H1 (cell line): ENCODE data around the gene STX10. TPM values are rescaled to one million over a fixed set of nuclear protein-coding genes. Genes with fewer than 3 reads are reported as not detected.

Experiments used
- CTCF ChIA-PET: fragments of 300-600 bp; sonication (Branson Sonifier 250); formaldehyde crosslinking; loops from one replicate; lab custom pipeline; 2021; ENCODE audit not compliant: partially characterized antibody; lab: Charles Lee
- POLR2A ChIA-PET: fragments of 300-600 bp; sonication (Branson Sonifier 250); formaldehyde crosslinking; loops from one replicate; lab custom pipeline; 2021; ENCODE audit warnings: inconsistent platforms; ENCODE audit not compliant: partially characterized antibody; lab: Charles Lee
- DNase-seq, 2 experiments: peaks; one replicate each; pipeline versions ENCODE4 v3.0.0 to v3.0.0-alpha.2; 2010 to 2022; ENCODE audit warnings: low spot score in 2 of 2, low read depth in 1 of 2, mixed read lengths in 1 of 2
- FAIRE-seq: peaks from 2 replicates; lab custom pipeline; 2011; peaks lifted over from hg19 to GRCh38; lab: Jason Lieb, UNC
- H2AFZ ChIP-seq: 2 replicates; pipeline ENCODE4 v1.8.1; 2012; ENCODE audit warnings: low read length, inconsistent platforms
- H2AK5ac ChIP-seq: 2 replicates; pipeline ENCODE4 v1.6.1; 2013; ENCODE audit warnings: low read depth, low read length
- H2BK120ac ChIP-seq: replicated peaks from 2 replicates; pipeline ENCODE3; 2013; ENCODE audit warnings: low read depth, low read length, inconsistent platforms
- H2BK12ac ChIP-seq: 2 replicates; pipeline ENCODE4 v1.6.1; 2013; ENCODE audit warnings: low read depth, low read length
- H2BK15ac ChIP-seq: 2 replicates; pipeline ENCODE4 v1.6.1; 2013; ENCODE audit warnings: low read length
- H2BK20ac ChIP-seq: 2 replicates; pipeline ENCODE4 v1.6.1; 2013; ENCODE audit warnings: low read length
- H2BK5ac ChIP-seq: 2 replicates; pipeline ENCODE4 v1.6.1; 2013; ENCODE audit warnings: low read depth, low read length
- H3K14ac ChIP-seq: 2 replicates; pipeline ENCODE4 v1.6.1; 2013; ENCODE audit warnings: inconsistent platforms; ENCODE audit not compliant: insufficient read length
- H3K18ac ChIP-seq: 2 replicates; pipeline ENCODE4 v1.6.1; 2013; ENCODE audit warnings: low read length; ENCODE audit errors: extremely low read depth
- H3K23ac ChIP-seq: 2 replicates; pipeline ENCODE4 v1.6.1; 2013; ENCODE audit warnings: inconsistent platforms; ENCODE audit not compliant: insufficient read length
- H3K23me2 ChIP-seq: 2 replicates; pipeline ENCODE4 v1.6.1; 2013; ENCODE audit warnings: low read depth, low read length
- H3K27ac ChIP-seq: 2 replicates; pipeline ENCODE4 v1.6.1; 2011; ENCODE audit warnings: low read depth, low read length, inconsistent platforms
- H3K27me3 ChIP-seq, 4 experiments: replicated peaks in 1 of 4; 1 replicate in 1 of 4; 2 replicates in 3 of 4; pipeline versions ENCODE4 v1.6.1 to v1.8.1; 2011 to 2013; ENCODE audit warnings: low read length in 3 of 4, mild to moderate bottlenecking in 3 of 4, inconsistent platforms in 2 of 4, mixed read lengths in 2 of 4, moderate library complexity in 1 of 4; ENCODE audit not compliant: control insufficient read depth in 3 of 4, insufficient read depth in 3 of 4; ENCODE audit errors: extremely low read depth in 1 of 4
- H3K36me3 ChIP-seq, 4 experiments: 2 replicates each; pipeline versions ENCODE4 v1.6.1 to v1.8.1; 2011 to 2013; ENCODE audit warnings: mild to moderate bottlenecking in 4 of 4, low read length in 3 of 4, moderate library complexity in 2 of 4, control low read depth in 1 of 4, inconsistent platforms in 1 of 4; ENCODE audit not compliant: insufficient read depth in 4 of 4, control insufficient read depth in 2 of 4
- H3K4ac ChIP-seq: replicated peaks from 2 replicates; pipeline ENCODE3; 2013; ENCODE audit warnings: low read length, low read depth, mixed read lengths, inconsistent platforms; ENCODE audit not compliant: insufficient read length
- H3K4me1 ChIP-seq, 4 experiments: replicated peaks in 1 of 4; 1 replicate in 1 of 4; 2 replicates in 3 of 4; pipeline versions ENCODE4 v1.6.1 to v1.8.1; 2011 to 2013; ENCODE audit warnings: low read length in 3 of 4, inconsistent platforms in 2 of 4, mixed read lengths in 1 of 4; ENCODE audit not compliant: insufficient read depth in 4 of 4, control insufficient read depth in 3 of 4
- H3K4me2 ChIP-seq, 2 experiments: 2 replicates each; pipeline versions ENCODE4 v1.6.1 to v1.8.1; 2011 to 2013; ENCODE audit warnings: low read depth in 2 of 2, low read length in 2 of 2, control low read depth in 1 of 2, inconsistent platforms in 1 of 2, mild to moderate bottlenecking in 1 of 2; ENCODE audit not compliant: insufficient read depth in 1 of 2
- H3K4me3 ChIP-seq, 4 experiments: fragments of 200-600, 300-600 bp in 1 of 4; sonication (generic), shearing (Covaris generic), sonication (Bioruptor Twin) in 1 of 4; 2 replicates each; pipeline versions ENCODE4 v1.5.1 to v1.8.1; 2011 to 2016; ENCODE audit warnings: low read length in 4 of 4, low read depth in 3 of 4, control low read depth in 2 of 4, inconsistent platforms in 2 of 4, mild to moderate bottlenecking in 2 of 4, mixed read lengths in 1 of 4, moderate library complexity in 1 of 4; ENCODE audit not compliant: insufficient read depth in 2 of 4; ENCODE audit errors: extremely low read depth in 1 of 4
- H3K56ac ChIP-seq: replicated peaks from 2 replicates; pipeline ENCODE3; 2013; ENCODE audit warnings: low read depth, mild to moderate bottlenecking, mixed read lengths, low read length, inconsistent platforms; ENCODE audit not compliant: insufficient read length
- H3K79me1 ChIP-seq: 2 replicates; pipeline ENCODE4 v1.6.1; 2013; ENCODE audit warnings: low read depth, low read length, control low read depth
- H3K79me2 ChIP-seq, 2 experiments: 2 replicates each; pipeline versions ENCODE4 v1.6.1 to v1.8.1; 2012 to 2013; ENCODE audit warnings: low read length in 2 of 2, mild to moderate bottlenecking in 2 of 2, inconsistent platforms in 1 of 2; ENCODE audit not compliant: insufficient read depth in 2 of 2, control insufficient read depth in 1 of 2
- H3K9ac ChIP-seq, 4 experiments: replicated peaks in 1 of 4; 1 replicate in 1 of 4; 2 replicates in 3 of 4; pipeline versions ENCODE4 v1.6.1 to v1.8.1; 2011 to 2013; ENCODE audit warnings: low read depth in 3 of 4, low read length in 3 of 4, control low read depth in 2 of 4, mild to moderate bottlenecking in 2 of 4, moderate library complexity in 2 of 4, inconsistent platforms in 1 of 4; ENCODE audit errors: extremely low read depth in 1 of 4
- H3K9me3 ChIP-seq, 2 experiments: 2 replicates each; pipeline versions ENCODE4 v1.6.1 to v1.8.1; 2012 to 2013; ENCODE audit warnings: mild to moderate bottlenecking in 2 of 2, moderate library complexity in 2 of 2, control low read depth in 1 of 2, inconsistent platforms in 1 of 2, low read depth in 1 of 2, low read length in 1 of 2, mixed read lengths in 1 of 2; ENCODE audit not compliant: insufficient read depth in 2 of 2
- H4K20me1 ChIP-seq, 2 experiments: replicated peaks in 1 of 2; 2 replicates each; pipeline versions ENCODE3 to v1.8.1; 2011 to 2013; ENCODE audit warnings: inconsistent platforms in 2 of 2, low read length in 2 of 2, mild to moderate bottlenecking in 1 of 2; ENCODE audit not compliant: insufficient read depth in 2 of 2, control insufficient read depth in 1 of 2
- H4K5ac ChIP-seq: 2 replicates; pipeline ENCODE4 v1.6.1; 2013; ENCODE audit warnings: low read length, low read depth, mixed read lengths, inconsistent platforms; ENCODE audit not compliant: insufficient read length
- H4K8ac ChIP-seq: 2 replicates; pipeline ENCODE4 v1.8.0; 2013; ENCODE audit warnings: mild to moderate bottlenecking, moderate library complexity, low read length, inconsistent platforms; ENCODE audit not compliant: insufficient read depth; ENCODE audit errors: extremely low read depth
- H4K91ac ChIP-seq: replicated peaks from 2 replicates; pipeline ENCODE3; 2013; ENCODE audit warnings: low read length, mixed read lengths, inconsistent platforms; ENCODE audit not compliant: insufficient read length
- BRCA1 ChIP-seq: IDR thresholded peaks from 2 replicates; pipeline ENCODE4 v1.6.1; 2012; ENCODE audit warnings: low read depth, low read length, improper control_type of control experiment
- CHD1 ChIP-seq: IDR thresholded peaks from 2 replicates; pipeline ENCODE4 v1.6.1; 2012; ENCODE audit warnings: low read depth, low read length, improper control_type of control experiment
- CREB1 ChIP-seq: IDR thresholded peaks from 2 replicates; pipeline ENCODE4 v1.6.1; 2012; ENCODE audit warnings: inconsistent platforms
- EP300 ChIP-seq, 2 experiments: IDR thresholded peaks; 1 replicate in 1 of 2; 2 replicates in 1 of 2; pipeline ENCODE4 v1.6.1; 2011 to 2012; ENCODE audit warnings: low read depth in 2 of 2, low read length in 2 of 2, mild to moderate bottlenecking in 2 of 2, borderline replicate concordance in 1 of 2, inconsistent platforms in 1 of 2, moderate library complexity in 1 of 2
- GABPA ChIP-seq: IDR thresholded peaks from 2 replicates; pipeline ENCODE4 v1.6.1; 2011; ENCODE audit warnings: mild to moderate bottlenecking, low read length, moderate library complexity, borderline replicate concordance; ENCODE audit not compliant: insufficient read depth
- HDAC2 ChIP-seq, 2 experiments: fragments of 300-600 bp in 1 of 2; sonication (generic) in 1 of 2; IDR thresholded peaks; 2 replicates each; pipeline ENCODE4 v1.6.1; 2011 to 2012; ENCODE audit warnings: low read depth in 2 of 2, low read length in 2 of 2, mild to moderate bottlenecking in 2 of 2, moderate library complexity in 2 of 2, borderline replicate concordance in 1 of 2, inconsistent platforms in 1 of 2
- JUN ChIP-seq: IDR thresholded peaks from 2 replicates; pipeline ENCODE4 v1.6.1; 2011; ENCODE audit warnings: low read depth, mild to moderate bottlenecking, improper control_type of control experiment, low read length
- POLR2AphosphoS5 ChIP-seq: IDR thresholded peaks from 2 replicates; pipeline ENCODE4 v1.6.1; 2011; ENCODE audit warnings: low read depth, low read length
- SIRT6 ChIP-seq: IDR thresholded peaks from one replicate; pipeline ENCODE4 v1.7.1; 2012; ENCODE audit warnings: low read length, inconsistent platforms
- SUZ12 ChIP-seq: fragments of 200-600 bp; sonication (generic); IDR thresholded peaks from 2 replicates; pipeline ENCODE4 v1.6.1; 2012; ENCODE audit warnings: mild to moderate bottlenecking, inconsistent platforms, low read length, moderate library complexity, mixed read lengths
- WGBS, 2 experiments: shearing (Covaris generic) in 1 of 2; methylation state at CpG; one replicate each; pipeline versions ENCODE4 v1.1.6 to v1.1.7; 2013 to 2015; ENCODE audit warnings: low lambda C conversion rate in 2 of 2, mixed read lengths in 2 of 2, inconsistent platforms in 1 of 2, low coverage in 1 of 2, missing lambda C conversion rate in 1 of 2; ENCODE audit not compliant: insufficient replicate concordance in 2 of 2, insufficient coverage in 1 of 2, insufficient read length in 1 of 2; ENCODE audit errors: extremely low coverage in 1 of 2, missing lambda C conversion rate in 1 of 2; 5-methylcytosine and 5-hydroxymethylcytosine counted together
- polyA plus RNA-seq, 7 experiments: library from polyadenylated mRNA; depleted of rRNA in 3 of 7; stranded (reverse) in 5 of 7; unstranded in 2 of 7; fragments of >200 nt in 5 of 7; fragments of 200-250 nt in 2 of 7; gene quantifications; 1 replicate in 5 of 7; 2 replicates in 1 of 7; 4 replicates in 1 of 7; pipeline versions ENCODE4 v1.2.1 to v1.2.3, GENCODE V29; 2011 to 2013; ENCODE audit warnings: missing spikeins in 2 of 7, mixed read lengths in 2 of 7
- total RNA-seq: library from RNA; stranded (reverse); fragmentation: NEBNext Ultra II Directional; extraction: Animal tissue kit (Norgen Biotek cat#: 25700); gene quantifications from 2 replicates; pipeline ENCODE4 v1.2.1, GENCODE V29; 2021

STX10 gene
- total and polyA plus RNA-seq, 2 of the 8 experiments (the other 6 are each of a cell fraction or from before 2014, with no cell fraction given), result 53.0 to 80.1 TPM

DNA sequence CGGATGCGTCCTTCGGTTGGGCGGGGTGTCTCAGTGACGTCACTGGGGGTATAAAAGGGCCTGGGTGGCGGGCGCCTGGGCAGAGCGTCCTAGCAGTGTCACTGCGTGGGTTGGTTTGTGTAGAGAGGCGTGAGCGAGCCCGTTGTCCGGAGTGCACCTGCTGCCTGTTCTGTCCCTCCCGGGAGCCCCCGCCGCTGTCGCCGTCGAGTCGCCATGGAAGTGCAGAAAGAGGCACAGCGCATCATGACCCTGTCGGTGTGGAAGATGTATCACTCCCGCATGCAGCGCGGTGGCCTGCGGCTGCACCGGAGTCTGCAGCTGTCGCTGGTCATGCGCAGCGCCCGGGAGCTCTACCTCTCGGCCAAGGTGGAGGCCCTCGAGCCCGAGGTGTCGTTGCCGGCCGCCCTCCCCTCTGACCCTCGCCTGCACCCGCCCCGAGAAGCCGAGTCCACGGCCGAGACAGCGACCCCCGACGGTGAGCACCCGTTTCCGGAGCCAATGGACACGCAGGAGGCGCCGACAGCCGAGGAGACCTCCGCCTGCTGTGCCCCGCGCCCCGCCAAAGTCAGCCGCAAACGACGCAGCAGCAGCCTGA, 2.9 kb upstream of the STX10 start:
- Histone ChIP-seq H3K36me3 (peaks cover 0 to 7% (median 2%) of the 10 kb centered on the region in 4 experiments; a peak in 2 of 8 replicates), H2AFZ (no peak overlapping the region), H3K14ac (no peak overlapping the region), H3K4me2 (peak overlapping the region; percentile 77 to 82), H4K5ac (peak overlapping the region; percentile 69), H3K9ac (peak overlapping the region; percentile 82 to 99 (median 94)), H2BK5ac (peak overlapping the region; percentile 99), H2BK20ac (no peak overlapping the region), H2BK15ac (no peak overlapping the region), H3K79me2 (peaks cover 17 to 46% of the 10 kb centered on the region in 2 experiments), H3K79me1 (peaks cover 8% of the 10 kb centered on the region), H3K23me2 (peaks cover 24% of the 10 kb centered on the region), H2BK120ac (no peak overlapping the region), H2BK12ac (0 out of 2 replicates have a peak overlapping the region, but pooled peaks have one; percentile 27), H3K56ac (peak overlapping the region; percentile 90), H3K18ac (peak overlapping the region; percentile 87), H3K4me1 (peaks cover 0 to 10% (median 7%) of the 10 kb centered on the region in 4 experiments), H3K23ac (no peak overlapping the region), H3K27me3 (no peaks in the 10 kb centered on the region; a peak in 2 of 7 replicates), H3K4me3 (peak overlapping the region; percentile 90 to 99 (median 92)), H3K27ac (peak overlapping the region; percentile 89), H2AK5ac (no peak overlapping the region), H4K8ac (peak overlapping the region; percentile 95), H3K4ac (peak overlapping the region; percentile 85), H4K20me1 (peaks cover 7 to 11% of the 10 kb centered on the region in 2 experiments), H4K91ac (peak overlapping the region; percentile 55), H3K9me3 (no peaks in the 10 kb centered on the region)
- ChIA-PET POLR2A (interaction anchor here (0.7 to 9.6 kb wide), 66 partner anchors 11 to 854 kb away, joined by 3 to 530 read pairs (median 4); partner anchors contain the start of genes CALR, LYL1, NACC1 and TRMT1), CTCF (interaction anchor here (0.6 to 2.0 kb wide), 5 partner anchors 11 to 137 kb away, joined by 4 to 9 read pairs (median 6); no protein-coding TSS in a partner anchor)
- DNase-seq, result peak in 1 of 2 experiments; percentile 99
- 1% methylated on average over 38 of the region's 59 CpGs; no CpG with 5 or more reads in 1 of the 2 experiments for WGBS, 2 experiments
- no peak for FAIRE-seq
- TF ChIP-seq EP300 (IDR thresholded peaks at IDR 0.05; ENCODE audit: borderline replicate concordance in 1 of 2, low read depth in 2 of 2, low read length in 2 of 2) (no peak), SUZ12 (no peak), JUN (no peak), GABPA (no peak), SIRT6 (peak; percentile 59), HDAC2 (IDR thresholded peaks at IDR 0.05; ENCODE audit: borderline replicate concordance in 1 of 2, low read depth in 2 of 2, low read length in 2 of 2) (no peak; a peak in 1 of 4 replicates), CREB1 (peak; percentile 92), BRCA1 (no peak), POLR2AphosphoS5 (peak; percentile 99), CHD1 (no peak; the same call in none of the 2 replicates)
